Spinal cord (tissue), 10 donors: ENCODE measurements around the gene SWAP70. TPM values are rescaled to one million over a fixed set of nuclear protein-coding genes. Genes with fewer than 3 reads are reported as not detected.
"Not testable (repeated sequence)": the region's sequence is repeated elsewhere in the genome, so short reads cannot be mapped to it uniquely, and the experiment has no call there.

Experiments
- DNase-seq, 6 donors: peaks; one replicate each; pipeline versions ENCODE4 v3.0.0 to v3.0.0-alpha.2; 2013 to 2015; ENCODE audit warnings: low spot score in 6 of 6, low read depth in 4 of 6
- H3K27ac ChIP-seq: one replicate; pipeline ENCODE4 v1.5.1; 2013; ENCODE audit warnings: low read depth, low read length, control low read depth
- H3K27me3 ChIP-seq: one replicate; pipeline ENCODE4 v1.6.1; 2013; ENCODE audit warnings: low read length; ENCODE audit not compliant: control insufficient read depth, insufficient read depth
- H3K36me3 ChIP-seq: one replicate; pipeline ENCODE4 v1.6.1; 2013; ENCODE audit warnings: low read length; ENCODE audit not compliant: control insufficient read depth, insufficient read depth
- H3K4me1 ChIP-seq: one replicate; pipeline ENCODE4 v1.6.1; 2013; ENCODE audit warnings: low read length; ENCODE audit not compliant: control insufficient read depth, insufficient read depth
- H3K4me3 ChIP-seq: one replicate; pipeline ENCODE4 v1.5.1; 2013; ENCODE audit warnings: low read depth, low read length, control low read depth
- H3K9me3 ChIP-seq: one replicate; pipeline ENCODE4 v1.6.1; 2013; ENCODE audit warnings: low read length; ENCODE audit not compliant: control insufficient read depth, insufficient read depth
- WGBS: methylation state at CpG from one replicate; pipeline ENCODE4 v1.1.5; 2013; ENCODE audit warnings: missing lambda C conversion rate; ENCODE audit not compliant: insufficient coverage; 5-methylcytosine and 5-hydroxymethylcytosine counted together
- polyA plus RNA-seq, 2 donors: library from polyadenylated mRNA; unstranded; fragments of 120-200 nt; gene quantifications; one replicate each; pipeline ENCODE4 v1.2.1, GENCODE V29; 2013; ENCODE audit not compliant: insufficient read length in 2 of 2
- total RNA-seq, 2 donors: library from RNA; depleted of rRNA in 1 of 2; stranded (reverse); fragments of 120-200 nt in 1 of 2; fragments of >200 nt in 1 of 2; gene quantifications; one replicate each; pipeline versions ENCODE4 v1.2.3 to v1.2.4, GENCODE V29; 2013 to 2014
- donor health status: healthy.

The SWAP70 gene
- total and polyA plus RNA-seq, 4 donors: 15.0 to 28.4 (median 20.4) TPM

- H3K4me1 ChIP-seq: peaks cover 3% of the 10 kb centered on the region
- no peak overlapping the region for H3K4me3 ChIP-seq
- DNase-seq: peak in 3 of 6 donors; percentile 32 to 63 (median 62)
- no peaks in the 10 kb centered on the region for H3K27me3 ChIP-seq
- peaks cover 5% of the 10 kb centered on the region for H3K36me3 ChIP-seq
- peak overlapping the region; percentile 21 for H3K27ac ChIP-seq
- WGBS: 27% methylated on average over 1 of the region's 2 CpGs
- no peaks in the 10 kb centered on the region for H3K9me3 ChIP-seq
Observed at GRCh38 chr11:9700105-9700801, 36.4 kb downstream of the SWAP70 start.

- Histone ChIP-seq H3K9me3 (no peaks in the 10 kb centered on the region), H3K4me1 (peaks cover 3% of the 10 kb centered on the region), H3K4me3 (no peak overlapping the region), H3K27me3 (no peaks in the 10 kb centered on the region), H3K36me3 (peaks cover 2% of the 10 kb centered on the region), H3K27ac (peak overlapping the region; percentile 30)
- no CpG with 5 or more reads among the region's 1 CpG for WGBS
- peak in 2 of 6 donors; percentile 33 to 53 for DNase-seq
Observed at GRCh38 chr11:9701799-9702198, 37.9 kb downstream of the SWAP70 start.

GRCh38 chr11:9703280-9703679 is 39.4 kb downstream of the SWAP70 start:
- Histone ChIP-seq H3K27ac (peak overlapping the region; percentile 37), H3K9me3 (no peaks in the 10 kb centered on the region)
- DNase-seq: no peak

GRCh38 chr11:9704037-9704436 is 40.2 kb downstream of the SWAP70 start:
- peaks cover 3% of the 10 kb centered on the region for H3K4me1 ChIP-seq
- no peaks in the 10 kb centered on the region for H3K27me3 ChIP-seq
- H3K9me3 ChIP-seq: no peaks in the 10 kb centered on the region
- H3K27ac ChIP-seq: no peak overlapping the region
- WGBS: no CpG with 5 or more reads among the region's 1 CpG
- H3K4me3 ChIP-seq: no peak overlapping the region
- no peak for DNase-seq
- no peaks in the 10 kb centered on the region for H3K36me3 ChIP-seq

More at GRCh38 chr11:9703280-9703679, 39.4 kb downstream of the SWAP70 start:
- Histone ChIP-seq H3K27me3 (no peaks in the 10 kb centered on the region), H3K4me1 (peaks cover 3% of the 10 kb centered on the region), H3K4me3 (no peak overlapping the region), H3K36me3 (peaks cover under 1% of the 10 kb centered on the region)
- WGBS: 86% methylated on average over 3 of the region's 6 CpGs

GRCh38 chr11:9704620-9705019 is 40.7 kb downstream of the SWAP70 start:
- no peak for DNase-seq
- H3K4me1 ChIP-seq: peaks cover 3% of the 10 kb centered on the region
- H3K27me3 ChIP-seq: no peaks in the 10 kb centered on the region
- 90% methylated on average over 2 of the region's 4 CpGs for WGBS
- H3K36me3 ChIP-seq: no peaks in the 10 kb centered on the region
- H3K9me3 ChIP-seq: no peaks in the 10 kb centered on the region
- H3K27ac ChIP-seq: no peak overlapping the region
- no peak overlapping the region for H3K4me3 ChIP-seq

GRCh38 chr11:9705361-9705760 is 41.5 kb downstream of the SWAP70 start:
- H3K27me3 ChIP-seq, H3K36me3 ChIP-seq, H3K4me1 ChIP-seq, H3K27ac ChIP-seq, H3K9me3 ChIP-seq, DNase-seq, H3K4me3 ChIP-seq: not testable (repeated sequence)

- H3K4me1 ChIP-seq: no peaks in the 10 kb centered on the region
- no peak overlapping the region for H3K4me3 ChIP-seq
- no peaks in the 10 kb centered on the region for H3K9me3 ChIP-seq
- no peaks in the 10 kb centered on the region for H3K36me3 ChIP-seq
- H3K27me3 ChIP-seq: no peaks in the 10 kb centered on the region
- WGBS: no CpG with 5 or more reads among the region's 1 CpG
- no peak overlapping the region for H3K27ac ChIP-seq
- no peak for DNase-seq
Observed at GRCh38 chr11:9708544-9708943, 44.7 kb downstream of the SWAP70 start.

- H3K27me3 ChIP-seq: no peaks in the 10 kb centered on the region
- no peaks in the 10 kb centered on the region for H3K9me3 ChIP-seq
- DNase-seq: no peak
- no peaks in the 10 kb centered on the region for H3K4me1 ChIP-seq
- H3K36me3 ChIP-seq: no peaks in the 10 kb centered on the region
- 29% methylated on average over 1 of the region's 4 CpGs for WGBS
- no peak overlapping the region for H3K4me3 ChIP-seq
- H3K27ac ChIP-seq: no peak overlapping the region
Observed at GRCh38 chr11:9710223-9710622, 46.3 kb downstream of the SWAP70 start.

GRCh38 chr11:9710852-9711251 is 47.0 kb downstream of the SWAP70 start:
- no peaks in the 10 kb centered on the region for H3K27me3 ChIP-seq
- no peaks in the 10 kb centered on the region for H3K36me3 ChIP-seq
- WGBS: no CpG with 5 or more reads among the region's 1 CpG
- DNase-seq: no peak
- H3K9me3 ChIP-seq: no peaks in the 10 kb centered on the region
- H3K4me3 ChIP-seq: no peak overlapping the region
- H3K4me1 ChIP-seq: no peaks in the 10 kb centered on the region
- no peak overlapping the region for H3K27ac ChIP-seq
